ENCODE data around the gene OSMR.

- TF ChIP-seq CTCF (IDR thresholded peaks at IDR 0.05) (no peak), POLR2A (IDR thresholded peaks at IDR 0.05) (no peak)
These were observed 133.7 kb downstream of the OSMR start for GRCh38 chr5:38979535-38979934.

Measured in tibial nerve (tissue), 3 donors.